ENCODE data around the gene IDUA.
"Not testable (repeated sequence)": the region's sequence is repeated elsewhere in the genome, so short reads cannot be mapped to it uniquely, and the experiment has no call there.

The IDUA gene

GRCh38 chr4:1046581-1047011, 59.8 kb downstream of the IDUA start:
- DNase-seq (ENCODE audit: low read depth), result peak; percentile 75

- DNase-seq (ENCODE audit: low read depth), result no peak
Observed at GRCh38 chr4:1047106-1047975, 60.5 kb downstream of the IDUA start.

- DNase-seq (ENCODE audit: low read depth), result no peak
Observed at GRCh38 chr4:1047976-1048772, 61.3 kb downstream of the IDUA start.

- no peak for DNase-seq (ENCODE audit: low read depth)
Observed at GRCh38 chr4:1048773-1049590, 62.1 kb downstream of the IDUA start.

- DNase-seq (ENCODE audit: low read depth), result no peak
Observed at GRCh38 chr4:1049591-1049905, 62.7 kb downstream of the IDUA start.

- no peak for DNase-seq (ENCODE audit: low read depth)
Observed at GRCh38 chr4:1050486-1051213, 63.8 kb downstream of the IDUA start.

GRCh38 chr4:1051472-1051871, 64.6 kb downstream of the IDUA start:
- no peak for DNase-seq (ENCODE audit: low read depth)

- no peak for DNase-seq (ENCODE audit: low read depth)
Observed at GRCh38 chr4:1052231-1052671, 65.4 kb downstream of the IDUA start.

GRCh38 chr4:1053080-1053661, 66.3 kb downstream of the IDUA start:
- DNase-seq (ENCODE audit: low read depth), result peak; percentile 24

GRCh38 chr4:1053891-1054290, 67.0 kb downstream of the IDUA start:
- DNase-seq (ENCODE audit: low read depth), result not testable (repeated sequence)
